SH-SY5Y (cell line): Measurements from ENCODE around the gene OSTF1.

ENCODE experiments used
- GATA2 ChIP-seq: IDR thresholded peaks from 2 replicates; pipeline ENCODE4 v1.6.1; 2011; ENCODE audit warnings: mild to moderate bottlenecking, low read depth, low read length
- GATA3 ChIP-seq: IDR thresholded peaks from 2 replicates; pipeline ENCODE4 v1.6.1; 2011; ENCODE audit warnings: low read depth, mild to moderate bottlenecking, low read length, moderate library complexity

DNA sequence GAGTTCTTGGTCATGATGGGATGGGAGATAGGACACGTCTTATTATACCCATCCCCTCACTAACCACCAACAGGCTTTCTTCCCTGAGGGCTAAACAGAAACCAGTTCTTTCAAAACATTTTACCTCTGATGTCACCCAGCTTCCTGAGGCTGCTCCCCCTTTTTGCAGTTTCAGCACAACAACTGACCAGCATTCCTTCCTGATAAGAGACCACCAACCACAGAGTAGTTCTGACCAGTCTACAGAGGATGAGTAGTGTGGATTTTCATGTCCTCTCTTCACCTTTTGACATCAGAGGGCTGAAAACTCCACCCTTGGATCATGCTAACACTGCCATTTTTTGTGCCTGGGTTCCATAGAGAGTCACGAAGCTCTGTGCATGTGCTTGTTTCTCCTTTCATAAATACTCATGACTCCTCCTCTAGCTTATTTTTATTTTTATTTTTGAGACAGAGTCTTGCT lies 82.6 kb downstream of the OSTF1 start:
- no peak for TF ChIP-seq GATA2
- TF ChIP-seq GATA3, result no peak
